OCI-LY7 (cell line): ENCODE measurements around the gene TTC7B. TPM values are rescaled to one million over a fixed set of nuclear protein-coding genes. Genes with fewer than 3 reads are reported as not detected.

ENCODE experiments used
- BruUV-seq: library from RNA; stranded (reverse); fragments of 400-500 nt; replicated peaks from 2 replicates; lab custom pipeline; 2021; lab: Mats Ljungman, UMichigan
- CTCF ChIA-PET: fragments of 300-600 bp; sonication (Branson Sonifier 250); formaldehyde crosslinking; loops from one replicate; lab custom pipeline; 2022; ENCODE audit warnings: antibody characterized with exemption; ENCODE audit not compliant: unreplicated experiment; lab: Charles Lee
- POLR2A ChIA-PET: fragments of 300-600 bp; sonication (Branson Sonifier 250); formaldehyde crosslinking; loops from one replicate; lab custom pipeline; 2022; ENCODE audit warnings: antibody characterized with exemption; lab: Charles Lee
- DNase-seq: peaks from one replicate; pipeline ENCODE4 v3.0.0-alpha.2; 2015; ENCODE audit warnings: low spot score
- H2AFZ ChIP-seq: fragments of 200-600 bp; sonication (generic), shearing (Covaris generic); 2 replicates; pipeline ENCODE4 v1.6.1; 2014; ENCODE audit warnings: mild to moderate bottlenecking, antibody characterized with exemption, low read length, moderate library complexity
- H3K27ac ChIP-seq: fragments of 200-600 bp; sonication (generic); 2 replicates; pipeline ENCODE4 v1.5.1; 2014; ENCODE audit warnings: mixed run types, low read depth, mild to moderate bottlenecking, moderate library complexity, low read length, inconsistent platforms; ENCODE audit not compliant: poor library complexity, severe bottlenecking
- H3K36me3 ChIP-seq: fragments of 200-600 bp; sonication (generic); 2 replicates; pipeline ENCODE4 v1.6.1; 2014; ENCODE audit warnings: mild to moderate bottlenecking, antibody characterized with exemption, low read length, moderate library complexity, mixed read lengths; ENCODE audit not compliant: insufficient read depth
- H3K4me1 ChIP-seq: fragments of 200-600 bp; sonication (generic); 2 replicates; pipeline ENCODE4 v1.5.1; 2014; ENCODE audit warnings: mild to moderate bottlenecking, low read length; ENCODE audit not compliant: insufficient read depth, poor library complexity, severe bottlenecking
- H3K4me2 ChIP-seq: fragments of 200-600 bp; sonication (generic); 2 replicates; pipeline ENCODE4 v1.6.1; 2014; ENCODE audit warnings: mild to moderate bottlenecking, low read length
- H3K4me3 ChIP-seq: fragments of 200-600 bp; sonication (generic); 2 replicates; pipeline ENCODE4 v1.5.1; 2014; ENCODE audit warnings: mild to moderate bottlenecking, low read depth, low read length; ENCODE audit not compliant: poor library complexity, severe bottlenecking
- H3K79me2 ChIP-seq: fragments of 200-600 bp; sonication (generic); 2 replicates; pipeline ENCODE4 v1.6.1; 2016; ENCODE audit warnings: low read depth, mild to moderate bottlenecking, low read length, moderate library complexity, mixed read lengths; ENCODE audit not compliant: insufficient read depth
- H3K9me2 ChIP-seq: fragments of 200-600 bp; sonication (generic); 2 replicates; pipeline ENCODE4 v1.6.1; 2016; ENCODE audit warnings: mild to moderate bottlenecking, low read length, mixed read lengths; ENCODE audit not compliant: insufficient read depth
- H3K9me3 ChIP-seq: fragments of 200-600 bp; sonication (generic); 2 replicates; pipeline ENCODE4 v1.6.1; 2014; ENCODE audit warnings: mild to moderate bottlenecking, mixed run types, low read length, mixed read lengths
- H4K20me1 ChIP-seq: fragments of 200-600 bp; sonication (generic); 2 replicates; pipeline ENCODE4 v1.6.1; 2014; ENCODE audit warnings: mild to moderate bottlenecking, antibody characterized with exemption, low read length, moderate library complexity, mixed read lengths; ENCODE audit not compliant: insufficient read depth
- EZH2phosphoT487 ChIP-seq: fragments of 200-600 bp; sonication (generic); IDR thresholded peaks from 2 replicates; pipeline ENCODE4 v1.6.1; 2018; ENCODE audit warnings: low read depth, borderline replicate concordance, mild to moderate bottlenecking, mixed run types, antibody characterized with exemption, low read length, moderate library complexity, mixed read lengths
- intact Hi-C: fragments of 100-400 bp; cut with micrococcal nuclease; formaldehyde crosslinking; loops from one replicate; pipeline ENCODE4 v1.10.0; 2022; ENCODE audit not compliant: unreplicated experiment
- total RNA-seq, 2 experiments: library from RNA; depleted of rRNA in 1 of 2; stranded (reverse); fragments of >200 nt in 1 of 2; shearing (Covaris generic) in 1 of 2; gene quantifications; 2 replicates each; pipeline ENCODE4 v1.2.3, GENCODE V29; 2014 to 2022
- TF ChIP-seq, protein P1 (sequence below): fragments of 200-600 bp; sonication (generic); conservative IDR thresholded peaks from 2 replicates; pipeline ENCODE4 v1.5.1; 2014; ENCODE audit warnings: mild to moderate bottlenecking, antibody characterized with exemption, low read length, moderate library complexity, mixed read lengths

Gene TTC7B
- total RNA-seq, 2 experiments from 2014 or later: 0.19 to 0.51 TPM

DNA sequence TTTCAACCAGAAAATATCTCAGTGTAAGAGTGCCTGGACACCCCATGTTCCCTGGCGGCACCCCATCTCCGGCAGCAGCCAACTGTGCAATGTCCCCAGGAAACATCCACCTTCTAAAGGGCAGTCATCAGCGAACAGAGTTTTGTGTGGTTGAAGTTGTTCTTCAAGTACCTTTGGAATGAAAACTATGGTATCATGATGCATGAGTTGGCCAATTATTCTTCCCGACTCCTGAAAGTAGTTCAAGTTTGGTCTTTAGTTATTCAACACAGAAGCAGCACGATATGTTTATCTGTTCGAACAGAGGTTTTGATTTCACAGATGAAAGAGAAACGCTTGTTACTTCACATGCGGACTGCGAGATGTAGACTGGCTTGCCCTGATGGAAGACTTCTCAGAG lies 21.1 kb upstream of the TTC7B start:
- H3K4me1 ChIP-seq: no peaks in the 10 kb centered on the region
- H3K9me2 ChIP-seq: no peaks in the 10 kb centered on the region
- intact Hi-C loops: no loop called here
- H3K4me3 ChIP-seq: no peak overlapping the region
- no peaks in the 10 kb centered on the region for H3K79me2 ChIP-seq
- H4K20me1 ChIP-seq: no peaks in the 10 kb centered on the region
- no peak overlapping the region for H2AFZ ChIP-seq
- no peak for DNase-seq
- no peak overlapping the region for H3K27ac ChIP-seq
- no TSS peak for BruUV-seq
- H3K9me3 ChIP-seq: no peaks in the 10 kb centered on the region
- no peak overlapping the region for H3K4me2 ChIP-seq
- ChIA-PET POLR2A (no interaction called here), CTCF (no interaction called here)
- TF ChIP-seq, protein P1, sequence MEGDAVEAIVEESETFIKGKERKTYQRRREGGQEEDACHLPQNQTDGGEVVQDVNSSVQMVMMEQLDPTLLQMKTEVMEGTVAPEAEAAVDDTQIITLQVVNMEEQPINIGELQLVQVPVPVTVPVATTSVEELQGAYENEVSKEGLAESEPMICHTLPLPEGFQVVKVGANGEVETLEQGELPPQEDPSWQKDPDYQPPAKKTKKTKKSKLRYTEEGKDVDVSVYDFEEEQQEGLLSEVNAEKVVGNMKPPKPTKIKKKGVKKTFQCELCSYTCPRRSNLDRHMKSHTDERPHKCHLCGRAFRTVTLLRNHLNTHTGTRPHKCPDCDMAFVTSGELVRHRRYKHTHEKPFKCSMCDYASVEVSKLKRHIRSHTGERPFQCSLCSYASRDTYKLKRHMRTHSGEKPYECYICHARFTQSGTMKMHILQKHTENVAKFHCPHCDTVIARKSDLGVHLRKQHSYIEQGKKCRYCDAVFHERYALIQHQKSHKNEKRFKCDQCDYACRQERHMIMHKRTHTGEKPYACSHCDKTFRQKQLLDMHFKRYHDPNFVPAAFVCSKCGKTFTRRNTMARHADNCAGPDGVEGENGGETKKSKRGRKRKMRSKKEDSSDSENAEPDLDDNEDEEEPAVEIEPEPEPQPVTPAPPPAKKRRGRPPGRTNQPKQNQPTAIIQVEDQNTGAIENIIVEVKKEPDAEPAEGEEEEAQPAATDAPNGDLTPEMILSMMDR: no peak
- TF ChIP-seq EZH2phosphoT487: no peak
- H3K36me3 ChIP-seq: no peaks in the 10 kb centered on the region

DNA sequence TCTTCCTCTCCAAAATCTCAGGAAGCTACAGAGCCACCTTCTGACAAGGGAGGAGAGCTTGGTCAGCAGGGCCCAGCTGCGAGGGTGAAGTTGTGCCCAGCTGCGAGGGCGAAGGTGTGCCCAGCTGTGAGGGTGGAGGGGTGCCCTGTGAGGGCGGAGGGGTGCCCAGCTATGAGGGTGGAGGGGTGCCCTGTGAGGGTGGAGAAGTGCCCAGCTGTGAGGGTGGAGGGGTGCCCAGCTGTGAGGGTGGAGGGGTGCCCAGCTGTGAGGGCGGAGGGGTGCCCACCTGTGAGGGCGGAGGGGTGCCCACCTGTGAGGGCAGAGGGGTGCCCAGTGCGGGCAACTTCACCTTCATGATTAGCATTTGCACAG lies 20.4 kb upstream of the TTC7B start:
- Histone ChIP-seq H3K79me2 (no peaks in the 10 kb centered on the region), H3K9me3 (no peaks in the 10 kb centered on the region), H3K27ac (no peak overlapping the region), H2AFZ (no peak overlapping the region), H3K36me3 (no peaks in the 10 kb centered on the region), H3K9me2 (no peaks in the 10 kb centered on the region), H3K4me2 (no peak overlapping the region), H3K4me3 (no peak overlapping the region), H4K20me1 (no peaks in the 10 kb centered on the region), H3K4me1 (no peaks in the 10 kb centered on the region)
- CTCF ChIA-PET: no interaction called here
- BruUV-seq: no TSS peak
- intact Hi-C loops: no loop called here
- no peak for DNase-seq
- POLR2A ChIA-PET: no interaction called here
- TF ChIP-seq, protein P1: no peak

DNA sequence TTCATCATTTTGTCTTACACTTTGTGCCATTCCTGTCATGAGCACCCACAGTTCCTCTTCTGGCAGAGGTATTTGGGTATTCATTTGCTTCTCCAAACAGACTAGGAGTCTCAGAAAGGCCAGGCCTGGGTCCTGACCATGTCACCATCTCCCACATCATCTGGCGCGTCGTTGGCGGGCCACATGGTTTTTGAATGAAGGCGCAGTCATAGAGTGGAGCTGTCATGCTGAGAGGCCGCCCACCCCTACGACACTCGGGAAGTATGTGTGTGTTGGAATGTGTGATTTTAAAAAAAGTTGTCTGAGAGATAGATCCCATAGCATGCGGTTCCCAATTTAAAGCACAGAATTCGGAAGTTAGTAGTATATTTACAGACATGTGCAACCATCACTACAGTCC lies 15.6 kb upstream of the TTC7B start:
- CTCF ChIA-PET: no interaction called here
- H3K36me3 ChIP-seq: no peaks in the 10 kb centered on the region
- H3K9me3 ChIP-seq: no peaks in the 10 kb centered on the region
- POLR2A ChIA-PET: no interaction called here
- no peaks in the 10 kb centered on the region for H3K79me2 ChIP-seq
- H3K9me2 ChIP-seq: no peaks in the 10 kb centered on the region
- no peaks in the 10 kb centered on the region for H4K20me1 ChIP-seq
- no peak for DNase-seq
- no peaks in the 10 kb centered on the region for H3K4me1 ChIP-seq
- no peak overlapping the region for H3K4me2 ChIP-seq
- H3K27ac ChIP-seq: no peak overlapping the region
- intact Hi-C loops: no loop called here
- BruUV-seq: no TSS peak
- no peak overlapping the region for H3K4me3 ChIP-seq
- no peak overlapping the region for H2AFZ ChIP-seq
- no peak for TF ChIP-seq EZH2phosphoT487
- TF ChIP-seq, protein P1: no peak
